Stomach smooth muscle (tissue), 2 donors: ENCODE results near the gene DPH1.

Source experiments
- H3K27ac ChIP-seq: one replicate; pipeline ENCODE4 v1.7.0; 2013; ENCODE audit warnings: mild to moderate bottlenecking, low read length, inconsistent platforms
- H3K27me3 ChIP-seq, 2 donors: one replicate each; pipeline ENCODE4 v1.7.0; 2013; ENCODE audit warnings: low read length in 2 of 2; ENCODE audit not compliant: insufficient read depth in 2 of 2, control insufficient read depth in 1 of 2
- H3K36me3 ChIP-seq, 2 donors: one replicate each; pipeline ENCODE4 v1.7.0; 2013; ENCODE audit warnings: low read length in 2 of 2; ENCODE audit not compliant: control insufficient read depth in 2 of 2, insufficient read depth in 2 of 2
- H3K4me1 ChIP-seq: one replicate; pipeline ENCODE4 v1.7.0; 2013; ENCODE audit warnings: low read length; ENCODE audit not compliant: control insufficient read depth, insufficient read depth
- H3K4me3 ChIP-seq, 2 donors: one replicate each; pipeline ENCODE4 v1.7.0; 2013; ENCODE audit warnings: low read length in 2 of 2
- H3K9ac ChIP-seq, 2 donors: one replicate each; pipeline ENCODE4 v1.7.0; 2013; ENCODE audit warnings: low read length in 2 of 2, mild to moderate bottlenecking in 1 of 2
- H3K9me3 ChIP-seq, 2 donors: one replicate each; pipeline ENCODE4 v1.7.0; 2013; ENCODE audit warnings: low read length in 2 of 2; ENCODE audit not compliant: control insufficient read depth in 2 of 2
- donor health status: healthy.
- donor health status: Pancreatic carcinoma.

DPH1 gene

GRCh38 chr17:1995907-1996799, 33.8 kb upstream of the DPH1 start:
- Histone ChIP-seq H3K4me1 (peaks cover 29% of the 10 kb centered on the region), H3K9me3 (no peaks in the 10 kb centered on the region), H3K27me3 (no peaks in the 10 kb centered on the region), H3K4me3 (no peak overlapping the region), H3K9ac (no peak overlapping the region), H3K27ac (no peak overlapping the region), H3K36me3 (no peaks in the 10 kb centered on the region)

DNA sequence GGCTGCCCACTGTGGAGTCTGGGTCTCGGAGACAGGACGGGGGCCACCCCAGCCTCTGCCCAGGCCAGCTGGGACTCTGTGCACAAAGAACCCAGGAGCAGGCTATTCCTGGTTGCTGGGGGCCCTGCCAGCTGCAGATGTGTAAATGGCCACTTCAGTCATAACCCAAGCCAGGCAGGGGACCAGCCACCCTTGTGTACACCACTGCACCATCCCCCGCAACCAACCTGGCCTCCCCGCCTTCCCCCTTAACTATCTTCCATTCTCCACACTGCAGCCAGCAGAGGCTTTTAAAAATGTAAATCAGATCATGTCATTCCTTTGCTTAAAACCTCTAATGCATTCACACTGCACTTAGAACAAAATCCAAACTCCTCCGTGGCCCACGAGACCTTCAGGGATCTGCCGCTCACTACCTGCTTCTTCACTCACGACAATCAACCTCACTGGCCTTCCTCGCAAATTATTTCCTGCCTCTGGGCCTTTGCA, 33.1 kb upstream of the DPH1 start:
- H3K27ac ChIP-seq, result no peak overlapping the region

GRCh38 chr17:1997289-1997926, 32.5 kb upstream of the DPH1 start:
- H3K36me3 ChIP-seq, result no peaks in the 10 kb centered on the region
- no peak overlapping the region for H3K9ac ChIP-seq
- no peak overlapping the region for H3K4me3 ChIP-seq
- H3K27ac ChIP-seq, result no peak overlapping the region
- no peaks in the 10 kb centered on the region for H3K9me3 ChIP-seq
- H3K4me1 ChIP-seq, result peaks cover 29% of the 10 kb centered on the region
- no peaks in the 10 kb centered on the region for H3K27me3 ChIP-seq

More for the DNA sequence above, 33.1 kb upstream of the DPH1 start:
- H3K36me3 ChIP-seq, result no peaks in the 10 kb centered on the region
- H3K9me3 ChIP-seq, result no peaks in the 10 kb centered on the region
- no peak overlapping the region for H3K4me3 ChIP-seq
- H3K4me1 ChIP-seq, result peaks cover 29% of the 10 kb centered on the region
- no peaks in the 10 kb centered on the region for H3K27me3 ChIP-seq
- H3K9ac ChIP-seq, result no peak overlapping the region

DNA sequence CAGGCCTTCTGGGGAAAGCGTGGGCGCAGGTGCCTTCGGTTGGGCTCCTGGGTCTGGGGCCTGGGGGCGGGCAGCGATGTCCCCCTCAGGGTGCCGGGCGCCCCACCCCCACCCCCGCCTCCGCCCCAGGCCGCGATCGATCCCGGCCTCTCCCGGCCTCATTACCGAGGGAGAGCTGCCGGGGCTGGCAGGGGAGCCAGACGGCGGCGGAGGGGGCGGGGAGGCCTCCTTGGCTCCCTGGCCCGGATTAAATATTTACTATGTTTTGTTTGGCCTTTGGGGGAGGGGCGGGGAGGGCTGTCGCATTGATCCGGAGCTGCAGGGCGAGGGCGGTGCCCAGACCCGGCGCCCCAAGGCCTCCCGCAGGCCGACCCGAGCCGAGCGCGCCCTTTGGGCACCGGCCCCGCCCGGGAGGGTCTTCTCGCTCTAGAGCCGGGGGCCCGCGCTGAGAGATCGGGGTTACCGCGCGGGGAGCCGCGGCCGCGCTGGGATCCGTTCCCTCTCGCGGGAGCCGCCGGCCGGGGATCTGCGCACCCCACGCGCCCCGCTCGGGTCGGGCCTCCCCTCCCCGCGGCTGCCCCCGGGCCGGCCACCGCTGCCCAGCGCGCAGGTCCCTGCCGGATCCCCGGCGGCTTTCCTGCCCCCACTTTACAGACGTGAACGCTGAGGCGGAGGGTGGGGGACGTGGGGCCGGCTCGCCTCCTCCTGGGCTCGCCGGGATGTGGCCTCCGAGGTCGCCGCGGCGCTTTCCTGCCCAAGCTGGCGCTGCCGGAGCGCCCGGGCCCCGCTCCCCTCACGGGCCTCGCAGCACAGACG, 31.8 kb upstream of the DPH1 start:
- peak overlapping the region in 1 of 2 donors; percentile 64 for H3K4me3 ChIP-seq
- peaks cover 29% of the 10 kb centered on the region for H3K4me1 ChIP-seq
- no peaks in the 10 kb centered on the region for H3K36me3 ChIP-seq
- no peaks in the 10 kb centered on the region for H3K27me3 ChIP-seq
- H3K9ac ChIP-seq, result peak overlapping the region in 1 of 2 donors; percentile 26
- no peak overlapping the region for H3K27ac ChIP-seq
- H3K9me3 ChIP-seq, result no peaks in the 10 kb centered on the region

- Histone ChIP-seq H3K4me3 (peak overlapping the region in 1 of 2 donors; percentile 52), H3K27me3 (no peaks in the 10 kb centered on the region), H3K9ac (peak overlapping the region; percentile 13 to 36), H3K36me3 (no peaks in the 10 kb centered on the region), H3K27ac (peak overlapping the region; percentile 69), H3K4me1 (peaks cover 29% of the 10 kb centered on the region), H3K9me3 (no peaks in the 10 kb centered on the region)
Measured at GRCh38 chr17:1999557-2000251, 30.2 kb upstream of the DPH1 start.

GRCh38 chr17:2002767-2003329, 27.1 kb upstream of the DPH1 start:
- H3K36me3 ChIP-seq, result no peaks in the 10 kb centered on the region
- H3K9me3 ChIP-seq, result no peaks in the 10 kb centered on the region
- H3K9ac ChIP-seq, result no peak overlapping the region
- no peak overlapping the region for H3K4me3 ChIP-seq
- no peak overlapping the region for H3K27ac ChIP-seq
- no peaks in the 10 kb centered on the region for H3K27me3 ChIP-seq
- peaks cover 23% of the 10 kb centered on the region for H3K4me1 ChIP-seq

GRCh38 chr17:2003525-2003924, 26.4 kb upstream of the DPH1 start:
- Histone ChIP-seq H3K9ac (no peak overlapping the region), H3K4me3 (no peak overlapping the region), H3K27me3 (no peaks in the 10 kb centered on the region), H3K27ac (no peak overlapping the region), H3K36me3 (no peaks in the 10 kb centered on the region), H3K9me3 (no peaks in the 10 kb centered on the region), H3K4me1 (peaks cover 17% of the 10 kb centered on the region)

- Histone ChIP-seq H3K9me3 (no peaks in the 10 kb centered on the region), H3K4me1 (peaks cover 9% of the 10 kb centered on the region), H3K9ac (no peak overlapping the region), H3K27ac (no peak overlapping the region), H3K4me3 (no peak overlapping the region), H3K27me3 (no peaks in the 10 kb centered on the region), H3K36me3 (no peaks in the 10 kb centered on the region)
Measured at GRCh38 chr17:2004435-2004952, 25.5 kb upstream of the DPH1 start.

- peaks cover 0 to 4% of the 10 kb centered on the region in 2 donors for H3K27me3 ChIP-seq
- no peaks in the 10 kb centered on the region for H3K9me3 ChIP-seq
- H3K4me1 ChIP-seq, result peaks cover 5% of the 10 kb centered on the region
- H3K36me3 ChIP-seq, result no peaks in the 10 kb centered on the region
- no peak overlapping the region for H3K4me3 ChIP-seq
- no peak overlapping the region for H3K9ac ChIP-seq
- H3K27ac ChIP-seq, result no peak overlapping the region
Measured at GRCh38 chr17:2008332-2009126, 21.4 kb upstream of the DPH1 start.
